Uterus (tissue), 2 donors: Measurements from ENCODE around the gene CACNB3.

Experiments
- POLR2A ChIP-seq, 2 donors: fragments of 450-650 bp; IDR thresholded peaks; one replicate each; pipeline ENCODE4 v1.6.1; 2016; ENCODE audit warnings: antibody characterized with exemption in 2 of 2, mild to moderate bottlenecking in 1 of 2, moderate library complexity in 1 of 2
- TF ChIP-seq, protein P1 (sequence below), 4 experiments: fragments of 200-600 bp in 2 of 4; fragments of 450-650 bp in 2 of 4; sonication (generic) in 2 of 4; IDR thresholded peaks; one replicate each; pipeline ENCODE4 v1.5.1; 2016 to 2019; ENCODE audit warnings: antibody characterized with exemption in 4 of 4, mild to moderate bottlenecking in 2 of 4, moderate library complexity in 1 of 4

DNA sequence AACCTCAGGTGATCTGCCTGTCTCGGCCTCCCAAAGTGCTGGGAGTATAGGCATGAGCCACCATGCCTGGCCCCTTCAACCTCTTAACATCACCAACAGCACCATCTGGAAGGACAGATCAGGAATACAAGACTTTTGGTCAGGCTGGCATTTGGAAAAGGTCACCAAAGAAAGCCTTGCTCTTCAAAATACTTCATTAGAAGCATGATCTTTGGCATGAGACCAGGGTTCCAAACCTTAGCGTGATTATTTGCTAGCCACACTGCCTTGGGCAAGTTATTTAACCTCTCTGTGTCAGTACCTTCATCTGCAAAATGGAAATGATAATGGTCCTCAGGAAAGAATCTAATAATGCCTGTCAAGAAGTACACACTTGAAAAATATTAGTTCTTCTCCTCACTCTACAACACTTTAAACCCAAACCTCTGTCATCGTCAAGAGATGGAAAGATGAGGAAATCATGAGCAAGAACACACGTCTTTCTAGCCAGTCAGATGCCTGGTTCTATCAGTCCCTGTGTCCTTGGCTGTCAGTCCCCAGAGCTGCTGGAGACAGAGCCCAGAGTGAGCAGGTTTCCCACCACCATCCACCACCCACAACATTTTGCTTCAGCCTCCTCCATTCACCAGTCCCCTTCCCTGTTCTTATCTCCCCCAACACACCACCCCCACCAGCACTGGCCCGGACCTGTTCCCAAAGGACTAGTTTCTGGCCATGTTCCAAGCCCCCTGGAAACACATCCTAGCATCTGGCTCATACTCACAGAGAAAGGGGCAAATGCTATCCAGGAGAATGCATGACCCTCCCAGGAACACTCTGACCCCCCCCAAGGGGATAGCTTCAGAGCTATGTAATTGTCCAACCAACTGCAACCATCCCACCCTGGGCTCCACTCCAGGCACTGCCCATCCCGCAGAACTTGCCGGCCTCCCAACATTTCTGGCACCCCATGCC lies 31.4 kb upstream of the CACNB3 start:
- TF ChIP-seq, protein P1, sequence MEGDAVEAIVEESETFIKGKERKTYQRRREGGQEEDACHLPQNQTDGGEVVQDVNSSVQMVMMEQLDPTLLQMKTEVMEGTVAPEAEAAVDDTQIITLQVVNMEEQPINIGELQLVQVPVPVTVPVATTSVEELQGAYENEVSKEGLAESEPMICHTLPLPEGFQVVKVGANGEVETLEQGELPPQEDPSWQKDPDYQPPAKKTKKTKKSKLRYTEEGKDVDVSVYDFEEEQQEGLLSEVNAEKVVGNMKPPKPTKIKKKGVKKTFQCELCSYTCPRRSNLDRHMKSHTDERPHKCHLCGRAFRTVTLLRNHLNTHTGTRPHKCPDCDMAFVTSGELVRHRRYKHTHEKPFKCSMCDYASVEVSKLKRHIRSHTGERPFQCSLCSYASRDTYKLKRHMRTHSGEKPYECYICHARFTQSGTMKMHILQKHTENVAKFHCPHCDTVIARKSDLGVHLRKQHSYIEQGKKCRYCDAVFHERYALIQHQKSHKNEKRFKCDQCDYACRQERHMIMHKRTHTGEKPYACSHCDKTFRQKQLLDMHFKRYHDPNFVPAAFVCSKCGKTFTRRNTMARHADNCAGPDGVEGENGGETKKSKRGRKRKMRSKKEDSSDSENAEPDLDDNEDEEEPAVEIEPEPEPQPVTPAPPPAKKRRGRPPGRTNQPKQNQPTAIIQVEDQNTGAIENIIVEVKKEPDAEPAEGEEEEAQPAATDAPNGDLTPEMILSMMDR (IDR thresholded peaks at IDR 0.05): no peak
- peak in 1 of 2 donors; percentile 7 for TF ChIP-seq POLR2A (IDR thresholded peaks at IDR 0.05)
